H1 (cell line): ENCODE measurements around the gene DHRS4L2.
"Not testable (repeated sequence)": the region's sequence is repeated elsewhere in the genome, so short reads cannot be mapped to it uniquely, and the experiment has no call there.

Experiments
- CTCF ChIP-seq, 3 experiments: IDR thresholded peaks; 1 replicate in 2 of 3; 2 replicates in 1 of 3; pipeline versions ENCODE4 v1.5.1 to v1.6.1; 2011; ENCODE audit warnings: low read length in 3 of 3, mild to moderate bottlenecking in 3 of 3, inconsistent platforms in 2 of 3, low read depth in 1 of 3, moderate library complexity in 1 of 3; ENCODE audit not compliant: insufficient read depth in 1 of 3; ENCODE audit errors: control extremely low read depth in 1 of 3
- MAX ChIP-seq: IDR thresholded peaks from 2 replicates; pipeline ENCODE4 v1.6.1; 2012; ENCODE audit warnings: inconsistent platforms
- POLR2AphosphoS5 ChIP-seq: IDR thresholded peaks from 2 replicates; pipeline ENCODE4 v1.6.1; 2011; ENCODE audit warnings: low read depth, low read length
- USF2 ChIP-seq: IDR thresholded peaks from 2 replicates; pipeline ENCODE4 v1.6.1; 2011; ENCODE audit warnings: low read length, improper control_type of control experiment

GRCh38 chr14:23951136-23951466, 37.6 kb upstream of the DHRS4L2 start:
- TF ChIP-seq USF2; CTCF (IDR thresholded peaks at IDR 0.05; ENCODE audit: control extremely low read depth in 1 of 3, insufficient read depth in 1 of 3, low read depth in 1 of 3, low read length in 3 of 3); POLR2AphosphoS5; MAX: not testable (repeated sequence)
